NCI-H82 treated with DMSO at 0.1 percent for 48 hours (cell line): ENCODE data around the gene HRH2.
"Not testable (repeated sequence)": the region's sequence is repeated elsewhere in the genome, so short reads cannot be mapped to it uniquely, and the experiment has no call there.

Experiments used
- DNase-seq: peaks from one replicate; lab custom pipeline; 2025; ENCODE audit not compliant: unreplicated experiment; lab: John Stamatoyannopoulos, UW

Gene HRH2

GRCh38 chr5:175735701-175736100 is 77.8 kb downstream of the HRH2 start:
- DNase-seq, result no peak

GRCh38 chr5:175736652-175737051 is 78.8 kb downstream of the HRH2 start:
- DNase-seq, result no peak

GRCh38 chr5:175737481-175737880 is 79.6 kb downstream of the HRH2 start:
- no peak for DNase-seq

GRCh38 chr5:175738126-175738525 is 80.3 kb downstream of the HRH2 start:
- DNase-seq, result no peak

- no peak for DNase-seq
Measured at GRCh38 chr5:175738602-175739133, 80.8 kb downstream of the HRH2 start.

- no peak for DNase-seq
Measured at GRCh38 chr5:175740014-175740413, 82.1 kb downstream of the HRH2 start.

GRCh38 chr5:175741556-175741955 is 83.7 kb downstream of the HRH2 start:
- no peak for DNase-seq

GRCh38 chr5:175742290-175742994 is 84.6 kb downstream of the HRH2 start:
- DNase-seq, result no peak

- DNase-seq, result no peak
Measured at GRCh38 chr5:175743676-175744210, 85.9 kb downstream of the HRH2 start.

- no peak for DNase-seq
Measured at GRCh38 chr5:175745210-175745609, 87.3 kb downstream of the HRH2 start.

GRCh38 chr5:175746851-175747250 is 89.0 kb downstream of the HRH2 start:
- no peak for DNase-seq

GRCh38 chr5:175747539-175748060 is 89.7 kb downstream of the HRH2 start:
- DNase-seq, result no peak

GRCh38 chr5:175748650-175749049 is 90.8 kb downstream of the HRH2 start:
- no peak for DNase-seq

GRCh38 chr5:175749591-175749990 is 91.7 kb downstream of the HRH2 start:
- no peak for DNase-seq

- peak; percentile 22 for DNase-seq
Measured at GRCh38 chr5:175750511-175750931, 92.7 kb downstream of the HRH2 start.

GRCh38 chr5:175751369-175751768 is 93.5 kb downstream of the HRH2 start:
- no peak for DNase-seq

- DNase-seq, result no peak
Measured at GRCh38 chr5:175752826-175753535, 95.1 kb downstream of the HRH2 start.

- DNase-seq, result no peak
Measured at GRCh38 chr5:175753536-175754402, 95.9 kb downstream of the HRH2 start.

GRCh38 chr5:175759991-175760390 is 102.1 kb downstream of the HRH2 start:
- DNase-seq, result not testable (repeated sequence)
